ENCODE data around the gene ST8SIA4. TPM values are rescaled to one million over a fixed set of nuclear protein-coding genes. Genes with fewer than 3 reads are reported as not detected.

Gene ST8SIA4
- total and polyA plus RNA-seq, 2 donors (not counting 3 experiments of a cell fraction or from before 2014, with no cell fraction given): 4.5 to 25.0 TPM

DNA sequence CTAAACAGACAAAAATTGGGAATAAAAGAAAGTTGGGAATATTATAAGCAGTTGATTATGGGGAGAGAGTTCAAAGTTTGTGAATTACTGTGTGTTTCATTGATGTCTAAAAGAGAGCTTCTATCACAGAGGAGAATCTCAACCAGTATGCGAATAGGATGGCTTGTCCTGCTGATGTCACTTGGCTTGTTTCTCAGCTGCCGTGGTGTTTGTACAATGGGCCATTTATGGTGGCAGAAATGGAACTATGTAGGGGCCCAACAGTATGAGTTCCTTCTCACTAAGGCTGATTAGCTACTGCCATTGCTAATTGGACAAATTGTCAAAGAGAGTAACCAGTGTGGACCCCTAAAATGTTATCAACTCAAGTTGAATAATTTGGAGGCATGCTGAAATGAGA lies 103.9 kb downstream of the ST8SIA4 start:
- H3K79me2 ChIP-seq (ENCODE audit: control insufficient read depth, insufficient read depth, low read length): no peaks in the 10 kb centered on the region
- H3K36me3 ChIP-seq (ENCODE audit: control insufficient read depth in 2 of 2, extremely low read depth in 1 of 2, insufficient read depth in 2 of 2, low read length in 2 of 2): no peaks in the 10 kb centered on the region
- H3K27ac ChIP-seq (ENCODE audit: insufficient read depth, low read depth, low read length): no peak overlapping the region
- TF ChIP-seq MYC (IDR thresholded peaks at IDR 0.05; ENCODE audit: low read depth, low read length) (no peak), JUN (IDR thresholded peaks at IDR 0.05; ENCODE audit: borderline replicate concordance, insufficient read depth, insufficient read length, low read depth) (no peak), POLR2A (IDR thresholded peaks at IDR 0.05; ENCODE audit: low read depth, low read length) (no peak), POLR2AphosphoS5 (IDR thresholded peaks at IDR 0.05; ENCODE audit: insufficient read depth, low read depth, low read length) (no peak), MAX (IDR thresholded peaks at IDR 0.05; ENCODE audit: insufficient read depth, insufficient read length) (no peak)
- BruUV-seq (replicated peaks): no TSS peak
- H3K9me3 ChIP-seq (replicated peaks; ENCODE audit: control insufficient read depth, insufficient read depth, low read length): no peaks in the 10 kb centered on the region
- no peak overlapping the region for H2AFZ ChIP-seq (ENCODE audit: low read depth, low read length)
- H4K20me1 ChIP-seq (replicated peaks; ENCODE audit: control insufficient read depth, extremely low read depth, insufficient read depth, low read length): no peaks in the 10 kb centered on the region
- H3K9ac ChIP-seq (replicated peaks; ENCODE audit: extremely low read depth, insufficient read depth, low read length): no peak overlapping the region
- ChIA-PET CTCF (no interaction called here), POLR2A (no interaction called here)
- intact Hi-C loops (cut with micrococcal nuclease) (no loop called here), dilution Hi-C loops (cut with MboI; ENCODE audit: extremely low pct_ligation_motif_present, low sequenced_read_pairs) (no loop called here)
- H3K27me3 ChIP-seq (ENCODE audit: control insufficient read depth in 2 of 2, insufficient read depth in 2 of 2, low read length in 2 of 2): no peaks in the 10 kb centered on the region
- no peak for FAIRE-seq
- DNase-seq (ENCODE audit: low read depth, low spot score): no peak
- no peaks in the 10 kb centered on the region for H3K9me1 ChIP-seq (replicated peaks; ENCODE audit: control insufficient read depth, extremely low read depth, insufficient read depth, low read length)
- peaks cover 6% of the 10 kb centered on the region for H3K4me1 ChIP-seq (ENCODE audit: control insufficient read depth, extremely low read depth, insufficient read depth, low read length)
- no peak overlapping the region for H3K4me3 ChIP-seq (replicated peaks in 1 of 3; ENCODE audit: insufficient read depth in 1 of 3, low read depth in 1 of 3, low read length in 3 of 3)
- H3K4me2 ChIP-seq (ENCODE audit: insufficient read depth, low read length): no peak overlapping the region

GRCh38 chr5:100797861-100798260 lies 105.2 kb downstream of the ST8SIA4 start:
- Histone ChIP-seq H3K9ac (replicated peaks; ENCODE audit: extremely low read depth, insufficient read depth, low read length) (no peak overlapping the region), H3K4me2 (ENCODE audit: insufficient read depth, low read length) (no peak overlapping the region), H3K27ac (ENCODE audit: insufficient read depth, low read depth, low read length) (peak overlapping the region; percentile 5), H3K27me3 (ENCODE audit: control insufficient read depth in 2 of 2, insufficient read depth in 2 of 2, low read length in 2 of 2) (no peaks in the 10 kb centered on the region), H4K20me1 (replicated peaks; ENCODE audit: control insufficient read depth, extremely low read depth, insufficient read depth, low read length) (no peaks in the 10 kb centered on the region), H2AFZ (ENCODE audit: low read depth, low read length) (no peak overlapping the region), H3K4me3 (replicated peaks in 1 of 3; ENCODE audit: insufficient read depth in 1 of 3, low read depth in 1 of 3, low read length in 3 of 3) (no peak overlapping the region), H3K4me1 (ENCODE audit: control insufficient read depth, extremely low read depth, insufficient read depth, low read length) (peaks cover 6% of the 10 kb centered on the region), H3K9me3 (replicated peaks; ENCODE audit: control insufficient read depth, insufficient read depth, low read length) (no peaks in the 10 kb centered on the region), H3K36me3 (ENCODE audit: control insufficient read depth in 2 of 2, extremely low read depth in 1 of 2, insufficient read depth in 2 of 2, low read length in 2 of 2) (no peaks in the 10 kb centered on the region), H3K9me1 (replicated peaks; ENCODE audit: control insufficient read depth, extremely low read depth, insufficient read depth, low read length) (no peaks in the 10 kb centered on the region), H3K79me2 (ENCODE audit: control insufficient read depth, insufficient read depth, low read length) (no peaks in the 10 kb centered on the region)
- TF ChIP-seq GATA2 (IDR thresholded peaks at IDR 0.05; ENCODE audit: insufficient read depth, insufficient read length, low read depth, low read length) (peak; percentile 52), FOS (IDR thresholded peaks at IDR 0.05; ENCODE audit: borderline replicate concordance, insufficient read depth, low read length) (peak; percentile 82), EZH2 (IDR thresholded peaks at IDR 0.05; ENCODE audit: borderline replicate concordance, low read depth, low read length, severe bottlenecking) (no peak), MYC (IDR thresholded peaks at IDR 0.05; ENCODE audit: low read depth, low read length) (no peak), JUN (IDR thresholded peaks at IDR 0.05; ENCODE audit: borderline replicate concordance, insufficient read depth, insufficient read length, low read depth) (peak; percentile 43)
- DNase-seq (ENCODE audit: low read depth, low spot score) (peak; percentile 77), FAIRE-seq (peak; percentile 76)
- intact Hi-C loops (cut with micrococcal nuclease): no loop called here
- ChIA-PET POLR2A (no interaction called here), CTCF (interaction anchor here (1.3 kb wide), 1 partner anchor 102 kb away, joined by 4 read pairs; no protein-coding TSS in a partner anchor)
- BruUV-seq (replicated peaks): no TSS peak
- dilution Hi-C loops (cut with MboI; ENCODE audit: extremely low pct_ligation_motif_present, low sequenced_read_pairs): no loop called here

Measured in endothelial cell of umbilical vein (primary cell).